Spleen (tissue), 11 donors: ENCODE data around the gene RIMS1. TPM values are rescaled to one million over a fixed set of nuclear protein-coding genes. Genes with fewer than 3 reads are reported as not detected.

Source experiments
- DNase-seq: peaks from one replicate; pipeline ENCODE4 v3.0.0-alpha.2; 2020
- H3K27ac ChIP-seq, 8 donors: fragments of 200-600 bp; sonication (generic) in 7 of 8; 1 replicate in 4 of 8; 2 replicates in 4 of 8; pipeline versions ENCODE4 v1.5.0 to v1.8.0; 2016 to 2021; ENCODE audit warnings: inconsistent platforms in 4 of 8, mild to moderate bottlenecking in 4 of 8, moderate library complexity in 1 of 8
- H3K27me3 ChIP-seq, 7 donors: fragments of 200-600 bp; sonication (generic) in 6 of 7; replicated peaks in 1 of 7; 1 replicate in 4 of 7; 2 replicates in 3 of 7; pipeline versions ENCODE4 v1.5.0 to v1.8.0; 2016 to 2021; ENCODE audit warnings: inconsistent platforms in 3 of 7, mild to moderate bottlenecking in 1 of 7
- H3K36me3 ChIP-seq, 6 donors: fragments of 200-600 bp; sonication (generic) in 5 of 6; 1 replicate in 4 of 6; 2 replicates in 2 of 6; pipeline versions ENCODE4 v1.5.0 to v1.8.0; 2016 to 2021; ENCODE audit warnings: inconsistent platforms in 2 of 6
- H3K4me1 ChIP-seq, 6 donors: fragments of 200-600 bp; sonication (generic) in 5 of 6; 1 replicate in 3 of 6; 2 replicates in 3 of 6; pipeline versions ENCODE4 v1.5.0 to v1.8.0; 2016 to 2021; ENCODE audit warnings: inconsistent platforms in 3 of 6
- H3K4me3 ChIP-seq, 8 donors: fragments of 200-600 bp; sonication (generic) in 7 of 8; 1 replicate in 4 of 8; 2 replicates in 4 of 8; pipeline versions ENCODE4 v1.5.0 to v1.8.0; 2016 to 2021; ENCODE audit warnings: inconsistent platforms in 4 of 8, mild to moderate bottlenecking in 4 of 8, moderate library complexity in 2 of 8
- H3K9me3 ChIP-seq, 8 donors: fragments of 200-600 bp; sonication (generic) in 7 of 8; 1 replicate in 4 of 8; 2 replicates in 4 of 8; pipeline versions ENCODE4 v1.5.0 to v1.8.0; 2016 to 2021; ENCODE audit warnings: inconsistent platforms in 4 of 8
- CTCF ChIP-seq, 11 experiments: fragments of 200-600 bp in 7 of 11; fragments of 450-650 bp in 4 of 11; sonication (generic) in 4 of 11; IDR thresholded peaks in 8 of 11; conservative IDR thresholded peaks in 3 of 11; 1 replicate in 7 of 11; 2 replicates in 4 of 11; pipeline versions ENCODE4 v1.4.0 to v1.8.0; 2016 to 2021; ENCODE audit warnings: antibody characterized with exemption in 11 of 11, inconsistent platforms in 4 of 11, mild to moderate bottlenecking in 1 of 11
- POLR2A ChIP-seq, 3 donors: fragments of 450-650 bp; IDR thresholded peaks; one replicate each; pipeline ENCODE4 v1.5.1; 2017; ENCODE audit warnings: antibody characterized with exemption in 3 of 3, mild to moderate bottlenecking in 1 of 3
- POLR2AphosphoS5 ChIP-seq, 3 donors: sonication (generic); formaldehyde crosslinking; IDR thresholded peaks; one replicate each; pipeline ENCODE4 v1.5.1; 2017; ENCODE audit warnings: antibody characterized with exemption in 3 of 3
- WGBS, 5 donors: extraction: QIAGEN DNeasy Blood & Tissue Kit in 3 of 5; methylation state at CpG; one replicate each; pipeline versions ENCODE4 v1.1.5 to v1.1.7; 2013 to 2018; 5-methylcytosine and 5-hydroxymethylcytosine counted together
- intact Hi-C: fragments of 100-400 bp; cut with DNase I; formaldehyde crosslinking; loops from one replicate; pipeline ENCODE4 v1.15.0; 2023; ENCODE audit warnings: low total_unique reads
- polyA plus RNA-seq, 3 donors: library from polyadenylated mRNA; stranded (reverse); fragments of 200-250 nt; gene quantifications; one replicate each; pipeline ENCODE4 v1.2.1, GENCODE V29; 2013
- total RNA-seq, 7 donors: library from RNA; depleted of rRNA in 3 of 7; stranded (reverse); fragments of >200 nt in 3 of 7; fragmentation: NEBNext Ultra II Directional in 4 of 7; extraction: Animal tissue kit (Norgen Biotek cat#: 25700) in 4 of 7; gene quantifications; one replicate each; pipeline versions ENCODE4 v1.1.0 to v1.2.1, GENCODE V29; 2016 to 2021
- donor health status: healthy with polysubstance abuse.
- donor health status: DM: no; HTN: no; CAD: no; lungs with moderate emphysema.
- donor health status: DM: no; HTN: no; CAD: no.
- donor health status: Bipolar disorder and iron deficiency.
- donor health status: healthy.
- donor health status: DM: no; HTN: no; CAD: no.
- donor health status: DM: yes; HTN: yes; CAD: no.

The RIMS1 gene
- total and polyA plus RNA-seq, 10 donors, result not detected

- intact Hi-C loops, result no loop called here
- Histone ChIP-seq H3K9me3 (peaks cover 0 to 3% (median 0%) of the 10 kb centered on the region in 8 donors), H3K4me3 (no peak overlapping the region), H3K4me1 (no peaks in the 10 kb centered on the region), H3K36me3 (no peaks in the 10 kb centered on the region), H3K27me3 (no peaks in the 10 kb centered on the region), H3K27ac (no peak overlapping the region)
- TF ChIP-seq POLR2AphosphoS5 (IDR thresholded peaks at IDR 0.05) (no peak), POLR2A (IDR thresholded peaks at IDR 0.05) (no peak), CTCF (IDR thresholded peaks at IDR 0.05 in 8 of 11, conservative IDR thresholded peaks at IDR 0.05 in 3 of 11) (no peak)
- DNase-seq, result no peak
Measured at GRCh38 chr6:71902261-71902660, 15.9 kb downstream of the RIMS1 start.

- TF ChIP-seq POLR2A (IDR thresholded peaks at IDR 0.05), result no peak
- no peak for TF ChIP-seq POLR2AphosphoS5 (IDR thresholded peaks at IDR 0.05)
- no peak overlapping the region for H3K27ac ChIP-seq
- H3K36me3 ChIP-seq, result no peaks in the 10 kb centered on the region
- no peak for DNase-seq
- H3K4me1 ChIP-seq, result no peaks in the 10 kb centered on the region
- peaks cover 0 to 3% (median 0%) of the 10 kb centered on the region in 8 donors for H3K9me3 ChIP-seq
- no peaks in the 10 kb centered on the region for H3K27me3 ChIP-seq
- intact Hi-C loops, result no loop called here
- no peak overlapping the region for H3K4me3 ChIP-seq
Measured at GRCh38 chr6:71906813-71907212, 20.5 kb downstream of the RIMS1 start.

DNA sequence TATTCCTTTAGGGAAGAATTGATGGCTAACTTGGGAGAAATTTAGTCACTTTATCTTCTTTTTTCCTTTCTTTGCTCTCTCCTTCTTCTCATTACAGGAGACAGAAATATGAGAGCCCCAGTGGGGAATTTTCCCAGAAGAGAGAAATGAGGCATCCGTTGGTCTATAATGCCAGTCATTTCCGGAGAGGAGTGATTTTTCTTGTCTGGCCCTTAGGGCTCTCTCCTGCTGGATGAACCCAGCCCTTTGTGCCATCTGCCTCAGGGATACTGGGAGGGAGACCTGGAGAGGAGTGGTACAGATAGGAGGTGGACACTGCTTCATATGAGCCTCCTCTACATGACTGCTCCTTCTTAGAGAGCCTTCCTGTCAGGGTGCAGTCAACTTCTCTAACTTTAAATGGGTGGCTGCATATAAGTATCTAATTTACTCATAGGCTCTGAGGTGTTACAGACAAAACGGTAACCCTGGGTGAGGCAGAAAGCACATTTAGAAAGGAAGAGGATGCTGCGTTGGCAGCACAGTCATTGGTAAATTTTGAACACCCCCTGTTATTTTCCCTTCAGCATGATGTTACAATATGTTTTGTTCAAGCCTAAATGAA, 21.9 kb downstream of the RIMS1 start:
- no peak overlapping the region for H3K27ac ChIP-seq
- no peaks in the 10 kb centered on the region for H3K27me3 ChIP-seq
- intact Hi-C loops, result no loop called here
- no peaks in the 10 kb centered on the region for H3K36me3 ChIP-seq
- H3K9me3 ChIP-seq, result no peaks in the 10 kb centered on the region
- TF ChIP-seq POLR2A (IDR thresholded peaks at IDR 0.05), result no peak
- TF ChIP-seq CTCF (IDR thresholded peaks at IDR 0.05 in 8 of 11, conservative IDR thresholded peaks at IDR 0.05 in 3 of 11), result no peak
- TF ChIP-seq POLR2AphosphoS5 (IDR thresholded peaks at IDR 0.05), result no peak
- DNase-seq, result no peak
- WGBS, 5 donors, result 70 to 94% (median 77%) methylated on average over 4 of the region's 4 CpGs
- no peaks in the 10 kb centered on the region for H3K4me1 ChIP-seq
- no peak overlapping the region for H3K4me3 ChIP-seq

DNA sequence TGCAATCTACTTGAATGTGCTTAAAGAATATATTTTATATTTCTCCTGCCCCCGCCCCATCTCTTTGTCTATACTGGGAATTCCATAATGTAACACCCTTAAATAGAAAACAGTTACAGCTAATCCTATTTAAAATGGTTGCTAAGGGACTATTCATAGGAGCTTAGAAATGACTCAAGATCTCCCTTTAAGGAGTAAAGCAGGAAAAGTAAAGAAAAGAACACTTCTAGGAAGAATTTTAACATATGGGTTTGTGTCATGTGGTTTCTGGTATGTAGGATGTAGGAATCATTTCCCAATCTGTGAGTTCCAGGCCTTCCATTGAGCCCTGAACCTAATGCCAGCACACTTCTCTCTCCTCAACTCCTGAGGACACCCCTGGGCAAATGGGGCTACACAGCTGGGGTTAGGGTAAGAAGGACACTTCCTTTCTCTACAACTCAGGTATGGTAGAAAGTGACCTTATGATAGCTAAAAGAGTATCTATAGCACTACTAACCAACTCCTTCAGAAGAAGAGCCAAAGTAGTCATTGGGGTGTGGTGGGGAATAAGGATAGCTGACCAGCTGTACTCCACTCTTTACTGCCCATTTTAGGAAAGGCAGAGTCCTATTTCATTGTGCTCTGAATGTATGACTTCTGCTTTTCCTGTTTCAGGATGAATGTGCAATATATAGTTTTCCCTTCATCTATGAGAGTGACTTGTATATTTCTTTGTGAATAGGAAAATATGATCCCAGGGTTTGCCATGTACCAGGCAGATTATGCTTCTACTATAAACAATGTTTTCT, 27.3 kb downstream of the RIMS1 start:
- TF ChIP-seq POLR2AphosphoS5 (IDR thresholded peaks at IDR 0.05) (no peak), CTCF (IDR thresholded peaks at IDR 0.05 in 8 of 11, conservative IDR thresholded peaks at IDR 0.05 in 3 of 11) (no peak), POLR2A (IDR thresholded peaks at IDR 0.05) (no peak)
- intact Hi-C loops, result no loop called here
- no peak for DNase-seq
- no peaks in the 10 kb centered on the region for H3K4me1 ChIP-seq
- H3K27me3 ChIP-seq, result no peaks in the 10 kb centered on the region
- no peaks in the 10 kb centered on the region for H3K36me3 ChIP-seq
- no peaks in the 10 kb centered on the region for H3K9me3 ChIP-seq
- H3K27ac ChIP-seq, result no peak overlapping the region
- no peak overlapping the region for H3K4me3 ChIP-seq
- 80 to 93% (median 88%) methylated on average over 1 of the region's 1 CpG for WGBS, 5 donors
